Neural crest cell (in vitro differentiated cells): Measurements from ENCODE around the gene TEPSIN. TPM values are rescaled to one million over a fixed set of nuclear protein-coding genes. Genes with fewer than 3 reads are reported as not detected.
A peak's percentile ranks its signal among the peaks of the same experiment; 100 is the strongest.

Experiments
- DNase-seq: peaks from one replicate; pipeline ENCODE4 v3.0.0; 2021; ENCODE audit warnings: low read depth, mixed read lengths, low spot score
- H3K27ac Mint-ChIP-seq: one replicate; pipeline ENCODE4 v1.8.0; 2021; ENCODE audit warnings: mild to moderate bottlenecking, mixed read lengths; ENCODE audit not compliant: unreplicated experiment
- H3K27me3 Mint-ChIP-seq: 2 replicates; pipeline ENCODE4 v1.8.0; 2021; ENCODE audit warnings: low read depth, mild to moderate bottlenecking, mixed read lengths
- H3K36me3 Mint-ChIP-seq: 2 replicates; pipeline ENCODE4 v1.8.0; 2021; ENCODE audit warnings: low read depth, mild to moderate bottlenecking, mixed read lengths
- H3K4me1 Mint-ChIP-seq: 2 replicates; pipeline ENCODE4 v1.8.0; 2021; ENCODE audit warnings: mixed read lengths
- H3K4me3 Mint-ChIP-seq: one replicate; pipeline ENCODE4 v1.8.0; 2021; ENCODE audit warnings: mild to moderate bottlenecking, mixed read lengths
- H3K9me3 Mint-ChIP-seq: 2 replicates; pipeline ENCODE4 v1.8.0; 2021; ENCODE audit warnings: mixed read lengths
- CTCF ChIP-seq: fragments of 200-600 bp; sonication (generic); conservative IDR thresholded peaks from 2 replicates; pipeline ENCODE4 v1.5.0; 2021; ENCODE audit warnings: antibody characterized with exemption, mild to moderate bottlenecking
- total RNA-seq: library from RNA; stranded (reverse); gene quantifications from 2 replicates; pipeline ENCODE4 v1.2.1, GENCODE V29; 2021

TEPSIN gene
- total RNA-seq, 1 donor from 2014 or later, result 40.4 TPM

GRCh38 chr17:81260641-81261040, 21.8 kb upstream of the TEPSIN start:
- no peak for DNase-seq
- no peaks in the 10 kb centered on the region for H3K36me3 Mint-ChIP-seq
- TF ChIP-seq CTCF, result no peak
- H3K9me3 Mint-ChIP-seq, result no peaks in the 10 kb centered on the region
- H3K4me1 Mint-ChIP-seq, result no peaks in the 10 kb centered on the region
- no peaks in the 10 kb centered on the region for H3K27me3 Mint-ChIP-seq
- no peak overlapping the region for H3K4me3 Mint-ChIP-seq
- no peak overlapping the region for H3K27ac Mint-ChIP-seq

GRCh38 chr17:81260171-81260570, 21.3 kb upstream of the TEPSIN start:
- no peaks in the 10 kb centered on the region for H3K36me3 Mint-ChIP-seq
- no peak for DNase-seq
- H3K4me1 Mint-ChIP-seq, result peaks cover 3% of the 10 kb centered on the region
- TF ChIP-seq CTCF, result no peak
- no peaks in the 10 kb centered on the region for H3K9me3 Mint-ChIP-seq
- H3K4me3 Mint-ChIP-seq, result no peak overlapping the region
- no peaks in the 10 kb centered on the region for H3K27me3 Mint-ChIP-seq
- no peak overlapping the region for H3K27ac Mint-ChIP-seq

- H3K4me3 Mint-ChIP-seq, result no peak overlapping the region
- H3K4me1 Mint-ChIP-seq, result peaks cover 10% of the 10 kb centered on the region
These were observed 20.3 kb upstream of the TEPSIN start for GRCh38 chr17:81259058-81259605.

GRCh38 chr17:81258292-81258691, 19.4 kb upstream of the TEPSIN start:
- no peak for TF ChIP-seq CTCF
- peaks cover 18% of the 10 kb centered on the region for H3K4me1 Mint-ChIP-seq
- DNase-seq, result no peak
- peaks cover 2% of the 10 kb centered on the region for H3K27me3 Mint-ChIP-seq
- H3K4me3 Mint-ChIP-seq, result no peak overlapping the region
- peaks cover 3% of the 10 kb centered on the region for H3K36me3 Mint-ChIP-seq
- no peak overlapping the region for H3K27ac Mint-ChIP-seq
- H3K9me3 Mint-ChIP-seq, result no peaks in the 10 kb centered on the region

More at GRCh38 chr17:81259058-81259605, 20.3 kb upstream of the TEPSIN start:
- TF ChIP-seq CTCF, result no peak
- Mint-ChIP-seq H3K27ac (no peak overlapping the region), H3K27me3 (no peaks in the 10 kb centered on the region), H3K9me3 (no peaks in the 10 kb centered on the region), H3K36me3 (no peaks in the 10 kb centered on the region)
- no peak for DNase-seq

GRCh38 chr17:81257533-81257932, 18.7 kb upstream of the TEPSIN start:
- H3K4me1 Mint-ChIP-seq, result peaks cover 25% of the 10 kb centered on the region
- peaks cover 4% of the 10 kb centered on the region for H3K27me3 Mint-ChIP-seq
- no peak overlapping the region for H3K4me3 Mint-ChIP-seq
- peak overlapping the region; percentile 19 for H3K27ac Mint-ChIP-seq
- TF ChIP-seq CTCF, result no peak
- no peak for DNase-seq
- peaks cover 5% of the 10 kb centered on the region for H3K36me3 Mint-ChIP-seq
- no peaks in the 10 kb centered on the region for H3K9me3 Mint-ChIP-seq
